Measurements from ENCODE around the gene NXPE3. TPM values are rescaled to one million over a fixed set of nuclear protein-coding genes. Genes with fewer than 3 reads are reported as not detected.

Gene NXPE3
- polyA plus RNA-seq, 6 donors from 2014 or later = 15.8 to 30.2 (median 21.8) TPM

DNA sequence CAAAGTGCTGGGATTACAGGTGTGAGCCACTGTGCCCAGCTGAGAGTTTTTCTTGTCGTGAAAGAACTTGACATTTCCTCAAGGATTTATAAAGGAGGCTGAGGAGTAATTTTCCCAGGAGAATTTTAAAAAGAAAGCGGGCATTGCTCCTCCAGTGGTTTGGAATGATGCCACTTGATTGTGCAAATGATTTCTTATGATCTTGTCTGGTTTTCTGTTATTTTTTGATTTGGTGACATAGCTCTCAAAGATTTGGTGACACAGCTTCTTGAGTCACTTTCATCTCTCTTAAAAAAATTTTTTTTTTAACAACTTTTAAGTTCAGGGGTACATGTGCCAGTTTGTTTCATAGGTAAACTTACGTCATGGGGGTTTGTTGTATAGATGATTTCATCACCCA, 45.7 kb downstream of the NXPE3 start:
- H3K27ac Mint-ChIP-seq = peak overlapping the region in 4 of 6 donors; percentile 2 to 95 (median 51)
- no peaks in the 10 kb centered on the region for H3K9me3 Mint-ChIP-seq
- no peak overlapping the region for H3K4me3 Mint-ChIP-seq
- DNase-seq (no peak), ATAC-seq (ENCODE audit: low read depth in 2 of 2) (no peak)
- no peaks in the 10 kb centered on the region for H3K27me3 Mint-ChIP-seq
- peaks cover 0 to 20% of the 10 kb centered on the region in 2 donors for H3K36me3 Mint-ChIP-seq
- peaks cover 26 to 35% (median 30%) of the 10 kb centered on the region in 3 donors for H3K4me1 Mint-ChIP-seq

DNA sequence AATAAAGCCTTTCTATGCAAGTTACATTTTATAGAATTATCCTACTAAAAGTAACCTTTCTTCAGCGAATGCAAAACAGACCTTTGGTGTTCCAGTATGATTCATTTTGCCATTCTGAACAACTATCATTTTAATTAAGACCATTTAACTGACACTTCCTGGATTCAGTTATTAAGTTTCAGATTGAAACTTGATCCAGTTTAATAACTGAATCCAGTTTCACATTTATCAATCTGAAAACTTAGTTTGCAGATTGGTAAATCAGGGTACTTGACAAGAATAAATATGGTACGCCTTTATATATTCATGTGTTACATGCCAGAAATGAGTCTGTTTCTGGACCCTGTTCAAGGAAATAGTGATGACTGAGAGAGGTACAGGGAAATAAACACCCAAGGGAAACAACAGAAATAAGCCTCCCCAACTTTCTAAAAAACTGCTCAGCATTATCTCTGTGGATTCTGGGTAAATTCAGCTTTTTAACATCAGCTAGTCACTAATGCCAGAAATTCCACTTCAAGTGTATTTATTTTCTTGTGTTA, 47.0 kb downstream of the NXPE3 start:
- Mint-ChIP-seq H3K4me1 (peaks cover 33 to 40% (median 33%) of the 10 kb centered on the region in 3 donors), H3K36me3 (peaks cover 0 to 10% of the 10 kb centered on the region in 2 donors), H3K4me3 (peak overlapping the region in 5 of 8 donors; percentile 63 to 87 (median 66))

DNA sequence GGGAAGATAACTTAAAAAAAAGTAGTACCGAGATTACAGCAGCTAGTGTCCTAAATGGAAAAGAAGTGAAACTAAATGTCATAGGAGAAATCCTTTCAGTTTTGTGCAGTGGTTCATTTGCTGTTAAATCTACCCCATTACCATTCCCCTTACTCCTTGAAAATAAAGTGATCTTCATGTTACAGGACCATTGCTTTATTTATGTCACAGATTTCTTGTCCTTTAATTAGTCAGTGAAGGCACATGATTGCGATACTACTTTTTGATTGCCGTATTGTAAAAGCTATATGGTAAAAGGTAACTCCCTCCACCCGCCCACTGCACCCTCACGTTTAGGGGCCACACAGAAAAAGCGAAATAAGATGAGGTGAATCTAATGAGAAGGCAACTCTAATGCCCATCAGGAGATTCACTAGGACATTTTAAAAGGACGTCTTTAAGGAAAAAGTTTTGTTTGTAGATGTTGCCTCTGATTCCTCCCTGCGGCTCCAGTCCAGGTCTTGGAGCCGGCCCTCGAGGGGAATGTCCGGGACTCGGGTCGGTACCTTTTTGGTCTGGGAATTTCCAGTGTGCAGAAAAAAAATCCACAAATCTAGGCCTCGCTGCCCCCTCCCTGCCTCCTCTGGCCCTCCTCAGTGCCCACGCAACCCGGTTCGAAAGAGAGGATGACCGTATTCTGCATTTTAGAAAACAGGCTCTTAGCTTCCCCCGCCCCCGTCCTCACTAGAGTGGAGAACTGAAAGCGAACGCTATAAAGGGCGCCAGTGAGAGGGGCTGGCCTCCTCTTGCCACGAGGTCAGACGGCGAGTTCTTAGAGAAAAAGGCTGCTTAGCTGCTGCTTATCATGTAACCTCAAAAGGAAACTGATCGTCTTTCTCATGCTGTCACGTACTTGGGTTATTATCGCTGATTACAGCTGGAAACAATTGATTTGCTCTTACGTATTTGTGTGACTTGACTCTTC, 48.5 kb downstream of the NXPE3 start:
- H3K27ac Mint-ChIP-seq = peak overlapping the region; percentile 95 to 99 (median 98)
- ATAC-seq (ENCODE audit: low read depth in 2 of 2) = peak; percentile 86 to 88
- no peaks in the 10 kb centered on the region for H3K27me3 Mint-ChIP-seq
- H3K9me3 Mint-ChIP-seq = no peaks in the 10 kb centered on the region
- DNase-seq = peak; percentile 81
- H3K36me3 Mint-ChIP-seq = peaks cover 0 to 4% of the 10 kb centered on the region in 2 donors
- H3K4me3 Mint-ChIP-seq = peak overlapping the region; percentile 82 to 98 (median 94)
- peaks cover 45 to 55% (median 48%) of the 10 kb centered on the region in 3 donors for H3K4me1 Mint-ChIP-seq

More for the DNA sequence above, 47.0 kb downstream of the NXPE3 start:
- Mint-ChIP-seq H3K27me3 (no peaks in the 10 kb centered on the region), H3K27ac (peak overlapping the region; percentile 91 to 99 (median 98)), H3K9me3 (no peaks in the 10 kb centered on the region)
- ATAC-seq (ENCODE audit: low read depth in 2 of 2) = no peak
- DNase-seq = no peak

DNA sequence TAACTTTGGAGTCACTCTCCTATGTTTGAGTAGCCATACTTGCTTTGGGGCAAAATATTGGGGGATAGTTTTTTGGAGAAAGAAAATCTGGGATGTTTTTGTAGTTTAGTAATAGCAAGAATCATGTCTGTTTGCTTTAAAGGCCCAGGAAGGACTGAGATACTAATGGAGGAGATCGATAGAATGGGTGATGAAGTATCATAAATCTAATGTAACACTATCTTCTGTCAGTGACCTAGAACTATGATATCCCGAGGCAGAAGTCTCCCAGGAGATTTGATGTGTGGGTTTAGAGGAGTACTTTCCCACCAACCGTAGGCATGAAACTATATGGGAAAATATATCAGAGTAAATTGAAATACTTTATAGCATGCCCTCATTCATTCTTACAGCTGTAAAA, 49.3 kb downstream of the NXPE3 start:
- Mint-ChIP-seq H3K4me1 (peaks cover 51 to 63% (median 55%) of the 10 kb centered on the region in 3 donors), H3K27me3 (no peaks in the 10 kb centered on the region), H3K9me3 (no peaks in the 10 kb centered on the region), H3K36me3 (peaks cover 0 to 6% of the 10 kb centered on the region in 2 donors), H3K27ac (peak overlapping the region; percentile 95 to 99 (median 98)), H3K4me3 (peak overlapping the region; percentile 82 to 98 (median 94))
- DNase-seq (no peak), ATAC-seq (ENCODE audit: low read depth in 2 of 2) (no peak)

DNA sequence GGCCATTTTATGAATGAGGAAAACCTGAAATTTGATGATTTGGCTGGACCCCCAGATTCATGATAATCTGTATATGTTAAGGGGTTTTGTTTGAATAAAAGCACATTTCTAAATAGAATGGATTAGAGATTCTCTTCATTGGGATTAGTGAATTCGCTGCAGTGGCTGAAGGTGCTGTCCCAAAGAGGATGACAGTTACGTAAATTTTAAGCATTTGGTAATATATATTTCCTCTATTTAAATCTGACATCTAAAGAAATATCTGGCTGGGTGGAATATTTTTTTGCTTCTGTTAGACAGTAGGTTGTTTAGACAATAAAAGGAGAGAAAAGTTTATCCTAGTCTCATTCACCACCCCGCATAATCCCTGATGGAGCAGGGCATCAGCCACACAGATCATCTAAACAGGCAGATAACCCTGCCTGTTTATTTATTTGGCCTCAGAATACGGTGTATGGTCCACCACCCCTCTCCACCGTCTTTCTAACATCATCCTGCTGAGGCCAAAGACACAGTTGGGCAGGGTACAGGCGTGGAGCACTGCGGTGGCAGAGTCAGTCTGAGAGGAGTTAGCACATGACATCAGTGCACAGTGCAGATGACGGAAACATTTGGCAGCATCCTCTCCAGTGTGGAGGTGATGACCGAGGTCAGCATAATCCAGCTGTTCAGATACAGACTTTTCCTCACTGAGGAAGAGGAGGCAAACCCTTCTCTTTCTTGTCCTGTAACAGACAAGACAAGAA, 49.9 kb downstream of the NXPE3 start:
- Mint-ChIP-seq H3K4me1 (peaks cover 57 to 69% (median 61%) of the 10 kb centered on the region in 3 donors), H3K27ac (peak overlapping the region; percentile 95 to 99 (median 98)), H3K9me3 (no peaks in the 10 kb centered on the region), H3K4me3 (peak overlapping the region; percentile 82 to 98 (median 94)), H3K36me3 (peaks cover 0 to 12% of the 10 kb centered on the region in 2 donors), H3K27me3 (no peaks in the 10 kb centered on the region)
- no peak for DNase-seq
- peak; percentile 15 to 20 for ATAC-seq (ENCODE audit: low read depth in 2 of 2)

DNA sequence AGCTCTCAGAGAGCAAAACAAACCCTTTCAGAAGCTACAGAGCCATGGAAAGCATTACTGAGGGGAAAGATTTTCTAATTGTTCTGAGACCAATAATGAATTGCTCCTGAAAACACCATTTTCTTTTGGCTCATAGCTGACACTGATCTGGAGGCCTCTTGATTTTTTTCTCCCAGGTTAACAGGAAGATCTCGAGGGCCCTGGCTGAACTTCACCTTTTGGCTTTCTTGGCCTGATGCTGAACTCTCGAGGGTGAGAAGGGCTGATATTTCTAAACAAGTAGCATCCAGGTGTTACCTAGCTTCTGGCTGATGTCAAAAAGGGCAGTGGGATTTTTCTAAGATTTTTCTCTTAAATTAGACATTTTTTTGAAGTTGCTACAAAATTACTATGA, 50.4 kb downstream of the NXPE3 start:
- peak overlapping the region; percentile 82 to 98 (median 94) for H3K4me3 Mint-ChIP-seq
- ATAC-seq (ENCODE audit: low read depth in 2 of 2) = no peak
- peak overlapping the region; percentile 95 to 99 (median 98) for H3K27ac Mint-ChIP-seq
- peaks cover under 1 to 12% of the 10 kb centered on the region in 2 donors for H3K36me3 Mint-ChIP-seq
- H3K4me1 Mint-ChIP-seq = peaks cover 63 to 75% (median 67%) of the 10 kb centered on the region in 3 donors
- H3K9me3 Mint-ChIP-seq = no peaks in the 10 kb centered on the region
- H3K27me3 Mint-ChIP-seq = no peaks in the 10 kb centered on the region
- DNase-seq = no peak

DNA sequence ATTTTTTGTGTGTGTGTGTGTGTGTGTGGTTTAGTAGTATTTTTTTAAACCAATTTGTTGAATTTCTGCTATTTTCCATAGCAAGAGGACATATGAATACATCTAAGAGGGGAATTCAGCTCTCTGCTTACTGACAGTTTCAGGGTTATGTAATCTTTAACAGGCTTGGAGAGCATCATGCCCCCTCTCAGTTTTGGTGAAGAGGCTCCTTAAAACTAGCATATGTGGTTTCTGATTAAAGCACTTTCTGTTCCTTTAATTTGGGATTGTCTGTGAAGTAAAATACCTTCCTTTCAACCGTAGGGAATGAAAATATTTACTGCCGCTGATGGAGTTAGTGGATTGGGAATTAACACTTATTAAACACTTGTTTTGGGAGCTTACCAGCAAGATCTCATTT, 50.9 kb downstream of the NXPE3 start:
- H3K36me3 Mint-ChIP-seq = peaks cover 5 to 12% of the 10 kb centered on the region in 2 donors
- H3K4me3 Mint-ChIP-seq = peak overlapping the region; percentile 82 to 98 (median 94)
- ATAC-seq (ENCODE audit: low read depth in 2 of 2) = no peak
- H3K27me3 Mint-ChIP-seq = no peaks in the 10 kb centered on the region
- peak overlapping the region; percentile 95 to 99 (median 98) for H3K27ac Mint-ChIP-seq
- peaks cover 67 to 79% (median 71%) of the 10 kb centered on the region in 3 donors for H3K4me1 Mint-ChIP-seq
- no peak for DNase-seq
- H3K9me3 Mint-ChIP-seq = peaks cover 0 to 2% (median 0%) of the 10 kb centered on the region in 7 donors

DNA sequence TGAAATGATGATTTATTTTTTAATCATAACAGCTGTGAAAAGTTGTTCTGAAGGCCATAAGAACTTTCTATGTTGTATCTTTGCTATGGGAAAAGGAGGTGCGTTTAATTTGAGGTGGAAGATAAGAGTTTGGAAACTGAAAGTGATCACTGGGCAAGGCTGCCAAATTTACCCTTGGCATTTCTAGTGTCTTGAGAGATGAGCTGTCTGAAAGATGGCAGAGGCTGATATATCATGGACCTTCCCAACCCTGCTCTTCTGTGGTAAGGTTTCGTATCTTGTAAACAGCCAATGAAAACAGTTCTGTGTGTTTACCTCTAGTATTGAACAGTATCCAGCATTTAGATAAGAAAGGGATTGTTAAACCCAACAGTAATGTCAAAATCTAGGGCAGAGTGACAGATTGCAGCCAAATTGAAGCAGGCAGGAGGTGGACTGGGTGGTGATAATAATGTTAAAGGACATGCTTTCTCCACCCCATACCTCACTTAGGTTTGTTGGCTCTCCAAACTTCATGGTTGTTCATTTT, 54.5 kb downstream of the NXPE3 start:
- H3K4me3 Mint-ChIP-seq = peak overlapping the region in 3 of 8 donors; percentile 27 to 45 (median 28)
- peak overlapping the region in 3 of 6 donors; percentile 45 to 79 (median 77) for H3K27ac Mint-ChIP-seq
- H3K36me3 Mint-ChIP-seq = peaks cover 12 to 13% of the 10 kb centered on the region in 2 donors
- H3K9me3 Mint-ChIP-seq = peaks cover 0 to 2% (median 0%) of the 10 kb centered on the region in 7 donors
- DNase-seq = no peak
- H3K4me1 Mint-ChIP-seq = peaks cover 77 to 93% (median 90%) of the 10 kb centered on the region in 3 donors
- no peak for ATAC-seq (ENCODE audit: low read depth in 2 of 2)
- no peaks in the 10 kb centered on the region for H3K27me3 Mint-ChIP-seq

DNA sequence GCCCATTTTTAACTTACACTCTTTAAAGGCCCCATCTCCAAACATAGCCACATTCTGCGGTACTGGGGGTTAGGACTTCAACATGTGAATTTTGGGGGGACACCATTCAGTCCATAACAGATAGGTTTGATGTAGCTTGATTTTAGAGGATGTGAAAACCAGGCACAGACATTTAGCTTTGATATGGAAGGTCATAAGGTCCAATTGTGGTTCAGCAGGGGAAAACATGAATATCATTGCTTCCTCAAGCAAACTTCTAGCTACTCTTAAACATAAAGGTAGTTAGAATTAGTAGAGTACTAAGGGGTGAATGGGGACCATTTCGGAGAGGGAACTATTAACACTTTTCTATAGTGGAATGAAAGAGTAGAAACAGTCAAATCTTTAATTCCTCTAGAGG, 56.7 kb downstream of the NXPE3 start:
- peak overlapping the region in 1 of 8 donors; percentile 24 for H3K4me3 Mint-ChIP-seq
- H3K27ac Mint-ChIP-seq = peak overlapping the region in 4 of 6 donors; percentile 53 to 85 (median 66)

DNA sequence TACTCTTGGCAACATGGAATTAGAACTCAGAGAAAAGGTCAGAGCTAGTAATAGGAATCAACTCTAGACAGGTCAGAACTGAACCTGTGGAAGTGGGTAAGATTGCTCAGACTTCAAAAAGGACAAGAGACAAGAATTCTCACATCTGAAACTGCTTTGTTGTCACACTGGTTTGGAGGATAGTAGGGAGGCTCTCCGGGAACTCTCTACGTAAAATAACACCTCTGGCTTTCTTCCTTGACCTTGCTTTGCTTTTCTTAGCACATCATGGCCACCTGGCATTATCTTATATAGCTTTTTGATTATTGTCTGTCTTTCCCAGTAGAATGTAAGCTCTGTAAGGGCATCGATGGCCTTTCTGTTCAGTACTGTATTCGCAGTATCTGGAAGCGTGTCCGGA, 57.1 kb downstream of the NXPE3 start:
- Mint-ChIP-seq H3K27me3 (no peaks in the 10 kb centered on the region), H3K36me3 (peaks cover 13 to 18% of the 10 kb centered on the region in 2 donors), H3K9me3 (peaks cover 0 to 2% (median 0%) of the 10 kb centered on the region in 7 donors), H3K27ac (peak overlapping the region in 4 of 6 donors; percentile 53 to 85 (median 66)), H3K4me1 (peaks cover 73 to 83% (median 81%) of the 10 kb centered on the region in 3 donors), H3K4me3 (peak overlapping the region in 1 of 8 donors; percentile 24)
- no peak for DNase-seq
- ATAC-seq (ENCODE audit: low read depth in 2 of 2) = no peak

More for the DNA sequence above, 56.7 kb downstream of the NXPE3 start:
- peaks cover 13 to 18% of the 10 kb centered on the region in 2 donors for H3K36me3 Mint-ChIP-seq
- no peaks in the 10 kb centered on the region for H3K27me3 Mint-ChIP-seq
- peaks cover 72 to 84% (median 83%) of the 10 kb centered on the region in 3 donors for H3K4me1 Mint-ChIP-seq
- peaks cover 0 to 2% (median 0%) of the 10 kb centered on the region in 7 donors for H3K9me3 Mint-ChIP-seq
- ATAC-seq (ENCODE audit: low read depth in 2 of 2) = no peak
- DNase-seq = no peak

DNA sequence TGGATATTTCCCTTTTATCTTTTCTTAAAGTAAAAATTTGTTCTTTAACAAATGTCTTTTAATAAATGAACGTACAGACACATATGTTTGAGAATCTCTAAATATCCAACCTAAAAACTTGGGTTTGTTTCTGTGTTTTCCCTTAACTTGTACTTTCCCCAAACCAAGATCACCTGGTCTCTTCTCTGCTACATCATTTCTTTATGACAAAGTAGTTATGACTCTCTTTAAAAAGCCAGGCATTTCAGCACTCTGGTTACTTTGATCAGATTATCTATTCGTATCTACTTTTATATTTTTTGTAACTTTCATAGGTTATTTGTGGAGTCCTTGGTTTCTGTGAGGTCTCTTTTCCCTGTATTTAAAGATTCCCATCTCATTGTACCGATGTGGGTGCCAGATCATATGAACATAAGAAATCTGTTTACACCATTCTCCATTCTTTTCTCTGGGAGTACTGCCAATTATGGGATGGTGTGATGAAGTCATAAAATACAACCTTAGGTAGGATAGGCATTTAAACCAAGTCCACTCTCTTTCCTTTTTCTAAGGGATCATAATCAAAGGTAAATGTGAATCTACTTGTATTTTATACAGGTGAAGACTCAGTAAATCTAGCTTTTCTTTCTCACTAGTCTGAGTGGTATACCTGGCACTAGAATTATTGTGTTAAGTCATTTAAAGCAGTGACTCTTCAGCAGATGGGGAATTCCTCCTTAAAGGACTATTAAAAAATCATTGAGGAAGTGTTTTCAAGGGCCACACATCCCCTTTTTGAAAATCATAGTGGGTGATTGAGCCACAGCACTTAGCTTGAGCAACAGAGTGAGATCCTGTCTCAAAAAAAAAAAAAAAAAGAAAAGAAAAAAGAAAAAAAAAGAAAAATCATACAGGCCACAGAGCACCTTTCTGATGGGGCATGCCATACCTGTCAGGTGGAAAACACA, 57.9 kb downstream of the NXPE3 start:
- peaks cover 0 to 4% (median 1%) of the 10 kb centered on the region in 7 donors for H3K9me3 Mint-ChIP-seq
- H3K4me1 Mint-ChIP-seq = peaks cover 69 to 78% (median 75%) of the 10 kb centered on the region in 3 donors
- DNase-seq (peak; percentile 57), ATAC-seq (ENCODE audit: low read depth in 2 of 2) (peak; percentile 96 to 97)
- H3K27ac Mint-ChIP-seq = peak overlapping the region; percentile 35 to 88 (median 76)
- no peaks in the 10 kb centered on the region for H3K27me3 Mint-ChIP-seq
- peaks cover 17 to 18% of the 10 kb centered on the region in 2 donors for H3K36me3 Mint-ChIP-seq
- H3K4me3 Mint-ChIP-seq = peak overlapping the region in 7 of 8 donors; percentile 29 to 75 (median 57)

All from naive B cell (primary cell).